K562 (cell line): Measurements from ENCODE around the gene ABCC11. TPM values are rescaled to one million over a fixed set of nuclear protein-coding genes. Genes with fewer than 3 reads are reported as not detected.

Source experiments
- CBX1 ChIP-seq: sonication (generic); IDR thresholded peaks from 2 replicates; pipeline ENCODE4 v1.6.1; 2016; ENCODE audit warnings: antibody characterized with exemption, low read depth, mild to moderate bottlenecking
- ETV5 ChIP-seq: sonication (generic); formaldehyde crosslinking; IDR thresholded peaks from 2 replicates; pipeline ENCODE4 v1.4.0; 2020; ENCODE audit warnings: low read depth, mild to moderate bottlenecking, missing genetic modification reagents
- HDAC2 ChIP-seq: fragments of 450-650 bp; IDR thresholded peaks from 2 replicates; pipeline ENCODE4 v1.6.1; 2016; ENCODE audit warnings: mild to moderate bottlenecking
- MTA3 ChIP-seq: fragments of 450-650 bp; formaldehyde crosslinking; IDR thresholded peaks from 2 replicates; pipeline ENCODE4 v1.6.1; 2017; ENCODE audit warnings: mild to moderate bottlenecking, borderline replicate concordance
- POU5F1 ChIP-seq: fragments of 150-350 bp; IDR thresholded peaks from 2 replicates; pipeline ENCODE4 v1.6.1; 2014; ENCODE audit warnings: borderline replicate concordance, low read length, low read depth, mild to moderate bottlenecking; ENCODE audit not compliant: partially characterized antibody
- ZNF263 ChIP-seq: sonication (generic); formaldehyde crosslinking; IDR thresholded peaks from 2 replicates; pipeline ENCODE4 v1.8.0; 2022; ENCODE audit warnings: mild to moderate bottlenecking, missing genetic modification reagents, borderline replicate concordance
- polyA plus RNA-seq, 8 experiments: library from polyadenylated mRNA; depleted of rRNA in 4 of 8; stranded (reverse) in 5 of 8; unstranded in 3 of 8; fragments of >200 nt; fragmentation: Nextera tagmentation in 2 of 8; fragmentation: Illumina TruSeq in 1 of 8; extraction: Ambion mirVana in 2 of 8; extraction: Trizol in 1 of 8; gene quantifications; 2 replicates each; pipeline versions ENCODE4 v1.2.1 to v1.2.3, GENCODE V29; 2011 to 2014; ENCODE audit warnings: inconsistent platforms in 1 of 8, missing spikeins in 1 of 8
- total RNA-seq, 7 experiments: library from RNA; depleted of rRNA in 6 of 7; stranded (reverse); fragments of >200 nt in 6 of 7; fragmentation: Illumina TruSeq in 2 of 7; extraction: Trizol in 2 of 7; gene quantifications; 2 replicates each; pipeline versions ENCODE4 v1.2.1 to v1.2.3, GENCODE V29; 2011 to 2021; ENCODE audit warnings: low replicate concordance in 1 of 7

Gene ABCC11
- total and polyA plus RNA-seq, 9 of the 15 experiments (the other 6 are each of a cell fraction or from before 2014, with no cell fraction given), result 0.04 to 0.14 (median 0.04) TPM; not detected in 6

- no peak for TF ChIP-seq ZNF263 (CRISPR knock-in tag)
- TF ChIP-seq HDAC2, result no peak
- no peak for TF ChIP-seq ETV5
- TF ChIP-seq CBX1, result no peak
- TF ChIP-seq POU5F1, result no peak
- TF ChIP-seq MTA3, result no peak
Observed at GRCh38 chr16:48117217-48118105, 129.9 kb downstream of the ABCC11 start (continued).

Other genes starting within 250 kb of the ABCC11 start
- not detected in 2 replicates for gene ABCC12, start 91.5 kb downstream of the ABCC11 start, total RNA-seq (2014; rRNA removed)
- not detected in 2 replicates for gene ABCC12, start 91.5 kb downstream of the ABCC11 start, total RNA-seq (2014; rRNA removed; fragmentation: Illumina TruSeq; extraction: Trizol)
- gene ABCC12, start 91.5 kb downstream of the ABCC11 start, total RNA-seq (2015; rRNA removed; fragmentation: Illumina TruSeq; extraction: Trizol), result not detected in 2 replicates
- gene ABCC12, start 91.5 kb downstream of the ABCC11 start, total RNA-seq (2021), result not detected in 2 replicates
- gene ABCC12, start 91.5 kb downstream of the ABCC11 start, polyA plus RNA-seq (2011; rRNA removed), result not detected in 2 replicates
- not detected in 2 replicates for gene ABCC12, start 91.5 kb downstream of the ABCC11 start, polyA plus RNA-seq (2014; fragmentation: Illumina TruSeq; extraction: Trizol)
- gene ABCC12, start 91.5 kb downstream of the ABCC11 start, polyA plus RNA-seq (2014; fragmentation: Nextera tagmentation; extraction: Ambion mirVana), result not detected
- gene ABCC12, start 91.5 kb downstream of the ABCC11 start, polyA plus RNA-seq (2014; rRNA removed), result not detected in 2 replicates
- gene LONP2, start 3.2 kb downstream of the ABCC11 start, total RNA-seq (2014; rRNA removed), result 23.4 and 28.7 TPM in 2 replicates
- gene LONP2, start 3.2 kb downstream of the ABCC11 start, total RNA-seq (2014; rRNA removed; fragmentation: Illumina TruSeq; extraction: Trizol), result 41.2 and 43.0 TPM in 2 replicates
- gene LONP2, start 3.2 kb downstream of the ABCC11 start, total RNA-seq (2015; rRNA removed; fragmentation: Illumina TruSeq; extraction: Trizol), result 34.7 and 36.5 TPM in 2 replicates
- 40.0 and 40.6 TPM in 2 replicates for gene LONP2, start 3.2 kb downstream of the ABCC11 start, total RNA-seq (2021)
- 37.7 and 39.3 TPM in 2 replicates for gene LONP2, start 3.2 kb downstream of the ABCC11 start, polyA plus RNA-seq (2011; rRNA removed)
- 23.2 and 25.6 TPM in 2 replicates for gene LONP2, start 3.2 kb downstream of the ABCC11 start, polyA plus RNA-seq (2014; fragmentation: Illumina TruSeq; extraction: Trizol)
- gene LONP2, start 3.2 kb downstream of the ABCC11 start, polyA plus RNA-seq (2014; fragmentation: Nextera tagmentation; extraction: Ambion mirVana), result 1 to 10 TPM; 8.1 to 9.1 TPM
- gene LONP2, start 3.2 kb downstream of the ABCC11 start, polyA plus RNA-seq (2014; rRNA removed), result 22.1 and 24.7 TPM in 2 replicates
- gene SIAH1, start 137.9 kb upstream of the ABCC11 start, total RNA-seq (2014; rRNA removed), result 10.9 and 11.2 TPM in 2 replicates
- gene SIAH1, start 137.9 kb upstream of the ABCC11 start, total RNA-seq (2014; rRNA removed; fragmentation: Illumina TruSeq; extraction: Trizol), result 14.3 and 17.4 TPM in 2 replicates
- gene SIAH1, start 137.9 kb upstream of the ABCC11 start, total RNA-seq (2015; rRNA removed; fragmentation: Illumina TruSeq; extraction: Trizol), result 12.5 and 12.7 TPM in 2 replicates
- gene SIAH1, start 137.9 kb upstream of the ABCC11 start, total RNA-seq (2021), result 11.9 and 13.7 TPM in 2 replicates
- 11.7 and 13.0 TPM in 2 replicates for gene SIAH1, start 137.9 kb upstream of the ABCC11 start, polyA plus RNA-seq (2011; rRNA removed)
- gene SIAH1, start 137.9 kb upstream of the ABCC11 start, polyA plus RNA-seq (2014; fragmentation: Illumina TruSeq; extraction: Trizol), result 13.1 and 13.5 TPM in 2 replicates
- 1 to 10 TPM; 4.1 to 6.5 TPM for gene SIAH1, start 137.9 kb upstream of the ABCC11 start, polyA plus RNA-seq (2014; fragmentation: Nextera tagmentation; extraction: Ambion mirVana)
- 9.6 and 14.0 TPM in 2 replicates for gene SIAH1, start 137.9 kb upstream of the ABCC11 start, polyA plus RNA-seq (2014; rRNA removed)